WTC11 (cell line): ENCODE data around the gene ATN1. TPM values are rescaled to one million over a fixed set of nuclear protein-coding genes. Genes with fewer than 3 reads are reported as not detected.

Experiments
- ATAC-seq: fragments of 200-7000 bp; cut with Tn5 transposase; 2 replicates; pipeline ENCODE4 v1.10.0; 2021; ENCODE audit warnings: mild to moderate bottlenecking, moderate library complexity
- CTCF ChIA-PET: fragments of 300-600 bp; sonication (Branson Sonifier 250); formaldehyde crosslinking; loops from one replicate; lab custom pipeline; 2021; ENCODE audit warnings: antibody characterized with exemption; lab: Charles Lee
- POLR2A ChIA-PET: fragments of 350-600 bp; sonication (Branson Sonifier 250); formaldehyde crosslinking; loops from one replicate; lab custom pipeline; 2021; ENCODE audit warnings: antibody characterized with exemption; lab: Charles Lee
- DNase-seq: peaks from one replicate; pipeline ENCODE4 v3.0.0; 2021; ENCODE audit warnings: low spot score
- H3K27ac Mint-ChIP-seq: 2 replicates; pipeline ENCODE4 v1.8.0; 2021; ENCODE audit warnings: mixed read lengths
- H3K27me3 Mint-ChIP-seq: 2 replicates; pipeline ENCODE4 v1.8.0; 2021; ENCODE audit warnings: low read depth, mild to moderate bottlenecking, moderate library complexity, mixed read lengths
- H3K36me3 Mint-ChIP-seq: 2 replicates; pipeline ENCODE4 v1.8.0; 2021; ENCODE audit warnings: mixed read lengths
- H3K4me1 Mint-ChIP-seq: 2 replicates; pipeline ENCODE4 v1.8.0; 2022; ENCODE audit warnings: mixed read lengths
- H3K4me3 Mint-ChIP-seq: 2 replicates; pipeline ENCODE4 v1.8.0; 2021; ENCODE audit warnings: mild to moderate bottlenecking, moderate library complexity, mixed read lengths
- H3K9me3 Mint-ChIP-seq: 2 replicates; pipeline ENCODE4 v1.8.0; 2021; ENCODE audit warnings: mixed read lengths
- CBFB ChIP-seq: sonication (generic); formaldehyde crosslinking; IDR thresholded peaks from 2 replicates; pipeline ENCODE4 v1.8.1; 2022; ENCODE audit warnings: mild to moderate bottlenecking, low read depth, missing genetic modification reagents
- NR2C2 ChIP-seq: sonication (generic); formaldehyde crosslinking; IDR thresholded peaks from 2 replicates; pipeline ENCODE4 v1.8.0; 2022; ENCODE audit warnings: mild to moderate bottlenecking, missing genetic modification reagents
- NR3C1 ChIP-seq: sonication (generic); formaldehyde crosslinking; conservative IDR thresholded peaks from 2 replicates; pipeline ENCODE4 v1.8.1; 2023; ENCODE audit warnings: low read depth, mild to moderate bottlenecking, missing genetic modification reagents
- RELA ChIP-seq: sonication (generic); formaldehyde crosslinking; IDR thresholded peaks from 2 replicates; pipeline ENCODE4 v1.8.1; 2022; ENCODE audit warnings: missing genetic modification reagents, mild to moderate bottlenecking, borderline replicate concordance
- RORB ChIP-seq: fragments of 250-450 bp; sonication (Bioruptor Pico); IDR thresholded peaks from 2 replicates; pipeline ENCODE4 v1.9.0; 2021; ENCODE audit warnings: mild to moderate bottlenecking
- SMAD3 ChIP-seq: sonication (generic); formaldehyde crosslinking; IDR thresholded peaks from 2 replicates; pipeline ENCODE4 v1.8.0; 2022; ENCODE audit warnings: missing genetic modification reagents, mild to moderate bottlenecking, borderline replicate concordance
- ZNF416 ChIP-seq: fragments of 250-450 bp; sonication (Bioruptor Pico); IDR thresholded peaks from 2 replicates; pipeline ENCODE4 v1.9.0; 2021; ENCODE audit warnings: mild to moderate bottlenecking, inconsistent platforms
- total RNA-seq: library from RNA; stranded (reverse); gene quantifications from 3 replicates; pipeline ENCODE4 v1.2.3, GENCODE V29; 2021
- TF ChIP-seq, protein P1 (sequence below): fragments of 250-450 bp; sonication (Bioruptor Pico); IDR thresholded peaks from 2 replicates; pipeline ENCODE4 v1.9.0; 2021; ENCODE audit warnings: mild to moderate bottlenecking
- TF ChIP-seq, protein P2 (sequence below): fragments of 250-450 bp; sonication (Bioruptor Pico); IDR thresholded peaks from 2 replicates; pipeline ENCODE4 v1.8.0; 2021; ENCODE audit warnings: mild to moderate bottlenecking
- TF ChIP-seq, protein P3 (sequence below): sonication (generic); formaldehyde crosslinking; conservative IDR thresholded peaks from 2 replicates; pipeline ENCODE4 v1.8.1; 2023; ENCODE audit warnings: mild to moderate bottlenecking, low read depth, missing genetic modification reagents, moderate library complexity
- TF ChIP-seq, protein P4 (sequence below): sonication (generic); formaldehyde crosslinking; IDR thresholded peaks from 2 replicates; pipeline ENCODE4 v1.8.1; 2023; ENCODE audit warnings: mild to moderate bottlenecking, missing genetic modification reagents, borderline replicate concordance
- TF ChIP-seq, protein P5 (sequence below): fragments of 250-450 bp; sonication (Bioruptor Pico); IDR thresholded peaks from 2 replicates; pipeline ENCODE4 v1.9.0; 2021; ENCODE audit warnings: mild to moderate bottlenecking
- TF ChIP-seq, protein P6 (sequence below): sonication (generic); formaldehyde crosslinking; IDR thresholded peaks from 2 replicates; pipeline ENCODE4 v1.8.0; 2023; ENCODE audit warnings: missing genetic modification reagents, mild to moderate bottlenecking, borderline replicate concordance
- TF ChIP-seq, protein P7 (sequence below): sonication (generic); formaldehyde crosslinking; IDR thresholded peaks from 2 replicates; pipeline ENCODE4 v1.8.1; 2022; ENCODE audit warnings: mild to moderate bottlenecking, moderate library complexity, missing genetic modification reagents

Gene ATN1
- total RNA-seq, 1 experiment from 2014 or later, result 87.1 TPM

DNA sequence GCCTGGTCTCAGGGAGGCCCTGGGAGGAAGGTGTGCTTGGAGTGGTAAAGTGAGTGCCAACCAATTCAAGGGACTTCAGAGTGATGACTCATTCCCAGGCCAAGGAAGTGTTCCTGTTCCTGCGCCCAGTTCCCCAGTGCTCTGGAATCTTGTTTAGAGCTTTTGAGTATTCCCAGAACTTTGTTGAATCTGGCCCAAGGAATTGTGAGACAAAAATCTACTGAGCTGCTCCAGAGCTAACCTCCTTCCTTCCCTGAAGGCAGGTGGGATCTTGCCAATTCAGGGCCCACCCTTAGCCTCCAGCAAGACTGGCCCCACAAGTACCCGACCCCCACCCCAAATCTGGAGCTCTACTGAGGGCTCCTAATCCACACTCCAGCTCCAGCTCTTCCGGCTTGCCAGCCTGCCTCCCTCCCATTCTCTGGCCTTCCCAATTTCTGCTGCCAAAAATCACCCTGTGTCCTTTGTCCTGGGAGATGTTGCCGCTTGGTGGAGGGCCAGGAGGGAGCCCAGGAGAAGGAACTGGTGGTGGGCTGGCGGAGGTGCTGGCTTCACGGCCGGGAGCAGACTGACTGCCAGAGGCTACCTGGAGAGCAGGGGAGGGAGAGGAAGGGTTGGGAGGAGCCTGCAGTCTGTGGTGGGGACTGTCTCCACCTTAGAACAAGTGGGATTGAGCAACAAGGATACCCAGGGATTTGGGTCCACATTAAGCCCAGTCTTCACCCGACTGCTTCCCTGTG is 2.0 kb upstream of the ATN1 start (continued):
- TF ChIP-seq, protein P1, sequence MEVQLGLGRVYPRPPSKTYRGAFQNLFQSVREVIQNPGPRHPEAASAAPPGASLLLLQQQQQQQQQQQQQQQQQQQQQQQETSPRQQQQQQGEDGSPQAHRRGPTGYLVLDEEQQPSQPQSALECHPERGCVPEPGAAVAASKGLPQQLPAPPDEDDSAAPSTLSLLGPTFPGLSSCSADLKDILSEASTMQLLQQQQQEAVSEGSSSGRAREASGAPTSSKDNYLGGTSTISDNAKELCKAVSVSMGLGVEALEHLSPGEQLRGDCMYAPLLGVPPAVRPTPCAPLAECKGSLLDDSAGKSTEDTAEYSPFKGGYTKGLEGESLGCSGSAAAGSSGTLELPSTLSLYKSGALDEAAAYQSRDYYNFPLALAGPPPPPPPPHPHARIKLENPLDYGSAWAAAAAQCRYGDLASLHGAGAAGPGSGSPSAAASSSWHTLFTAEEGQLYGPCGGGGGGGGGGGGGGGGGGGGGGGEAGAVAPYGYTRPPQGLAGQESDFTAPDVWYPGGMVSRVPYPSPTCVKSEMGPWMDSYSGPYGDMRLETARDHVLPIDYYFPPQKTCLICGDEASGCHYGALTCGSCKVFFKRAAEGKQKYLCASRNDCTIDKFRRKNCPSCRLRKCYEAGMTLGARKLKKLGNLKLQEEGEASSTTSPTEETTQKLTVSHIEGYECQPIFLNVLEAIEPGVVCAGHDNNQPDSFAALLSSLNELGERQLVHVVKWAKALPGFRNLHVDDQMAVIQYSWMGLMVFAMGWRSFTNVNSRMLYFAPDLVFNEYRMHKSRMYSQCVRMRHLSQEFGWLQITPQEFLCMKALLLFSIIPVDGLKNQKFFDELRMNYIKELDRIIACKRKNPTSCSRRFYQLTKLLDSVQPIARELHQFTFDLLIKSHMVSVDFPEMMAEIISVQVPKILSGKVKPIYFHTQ, result no peak
- TF ChIP-seq, protein P2, sequence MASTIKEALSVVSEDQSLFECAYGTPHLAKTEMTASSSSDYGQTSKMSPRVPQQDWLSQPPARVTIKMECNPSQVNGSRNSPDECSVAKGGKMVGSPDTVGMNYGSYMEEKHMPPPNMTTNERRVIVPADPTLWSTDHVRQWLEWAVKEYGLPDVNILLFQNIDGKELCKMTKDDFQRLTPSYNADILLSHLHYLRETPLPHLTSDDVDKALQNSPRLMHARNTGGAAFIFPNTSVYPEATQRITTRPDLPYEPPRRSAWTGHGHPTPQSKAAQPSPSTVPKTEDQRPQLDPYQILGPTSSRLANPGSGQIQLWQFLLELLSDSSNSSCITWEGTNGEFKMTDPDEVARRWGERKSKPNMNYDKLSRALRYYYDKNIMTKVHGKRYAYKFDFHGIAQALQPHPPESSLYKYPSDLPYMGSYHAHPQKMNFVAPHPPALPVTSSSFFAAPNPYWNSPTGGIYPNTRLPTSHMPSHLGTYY (CRISPR knock-in tag), result 0 out of 2 replicates have a peak, but pooled peaks have one; percentile 22
- TF ChIP-seq, protein P3, sequence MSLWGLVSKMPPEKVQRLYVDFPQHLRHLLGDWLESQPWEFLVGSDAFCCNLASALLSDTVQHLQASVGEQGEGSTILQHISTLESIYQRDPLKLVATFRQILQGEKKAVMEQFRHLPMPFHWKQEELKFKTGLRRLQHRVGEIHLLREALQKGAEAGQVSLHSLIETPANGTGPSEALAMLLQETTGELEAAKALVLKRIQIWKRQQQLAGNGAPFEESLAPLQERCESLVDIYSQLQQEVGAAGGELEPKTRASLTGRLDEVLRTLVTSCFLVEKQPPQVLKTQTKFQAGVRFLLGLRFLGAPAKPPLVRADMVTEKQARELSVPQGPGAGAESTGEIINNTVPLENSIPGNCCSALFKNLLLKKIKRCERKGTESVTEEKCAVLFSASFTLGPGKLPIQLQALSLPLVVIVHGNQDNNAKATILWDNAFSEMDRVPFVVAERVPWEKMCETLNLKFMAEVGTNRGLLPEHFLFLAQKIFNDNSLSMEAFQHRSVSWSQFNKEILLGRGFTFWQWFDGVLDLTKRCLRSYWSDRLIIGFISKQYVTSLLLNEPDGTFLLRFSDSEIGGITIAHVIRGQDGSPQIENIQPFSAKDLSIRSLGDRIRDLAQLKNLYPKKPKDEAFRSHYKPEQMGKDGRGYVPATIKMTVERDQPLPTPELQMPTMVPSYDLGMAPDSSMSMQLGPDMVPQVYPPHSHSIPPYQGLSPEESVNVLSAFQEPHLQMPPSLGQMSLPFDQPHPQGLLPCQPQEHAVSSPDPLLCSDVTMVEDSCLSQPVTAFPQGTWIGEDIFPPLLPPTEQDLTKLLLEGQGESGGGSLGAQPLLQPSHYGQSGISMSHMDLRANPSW (CRISPR knock-in tag), result no peak
- no peak for TF ChIP-seq RELA

DNA sequence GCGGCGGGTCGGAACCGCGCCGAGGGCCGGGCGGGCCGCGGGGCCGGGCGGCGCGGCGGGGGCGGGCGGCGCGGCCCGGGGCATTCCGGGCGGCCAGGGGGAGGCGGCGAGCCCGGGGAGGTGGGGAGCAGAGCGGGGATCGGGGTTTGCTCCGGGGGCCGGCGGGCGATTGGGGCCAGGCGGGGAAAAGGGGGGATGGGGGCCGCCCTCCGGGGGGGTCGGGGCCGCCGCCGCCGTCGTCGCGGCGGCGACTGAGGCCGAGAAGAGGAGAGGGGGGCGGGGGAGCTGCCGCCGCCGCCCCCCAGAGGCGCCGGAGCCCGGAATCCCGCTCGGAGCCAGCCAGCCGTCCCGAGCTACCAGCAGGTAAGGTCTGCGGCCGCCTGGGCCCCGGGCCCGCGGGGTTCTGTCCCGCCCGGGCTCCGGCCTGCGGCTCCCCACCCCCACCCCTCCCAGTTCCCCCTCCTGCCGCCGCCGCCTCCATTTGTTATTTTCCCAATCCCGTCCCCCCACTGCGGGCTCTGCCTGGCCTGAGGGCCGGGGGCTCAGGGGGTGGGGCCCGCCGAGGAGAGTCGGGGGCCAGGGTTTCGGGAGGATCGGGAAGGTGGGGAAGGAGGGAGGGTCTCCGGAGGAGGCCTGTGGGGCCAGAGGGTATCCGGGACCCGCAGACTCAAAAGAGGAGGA is 403 bp downstream of the ATN1 start:
- Mint-ChIP-seq H3K9me3 (no peaks in the 10 kb centered on the region), H3K27me3 (no peaks in the 10 kb centered on the region), H3K36me3 (peaks cover 8% of the 10 kb centered on the region), H3K4me1 (peaks cover 58% of the 10 kb centered on the region), H3K4me3 (peak overlapping the region; percentile 94), H3K27ac (peak overlapping the region; percentile 75; the same call in 1 of the 2 replicates)
- ATAC-seq (no peak), DNase-seq (no peak)
- CTCF ChIA-PET, result interaction anchor here (0.9 to 6.6 kb wide), 5 partner anchors 9 to 59 kb away, joined by 3 to 93 read pairs (median 9); partner anchors contain the start of genes C12orf57 and RNU7-1
- POLR2A ChIA-PET, result interaction anchor here (1.0 to 2.0 kb wide), 3 partner anchors 10 to 60 kb away, joined by 3 to 7 read pairs (median 4); no protein-coding TSS in a partner anchor
- TF ChIP-seq, protein P4, sequence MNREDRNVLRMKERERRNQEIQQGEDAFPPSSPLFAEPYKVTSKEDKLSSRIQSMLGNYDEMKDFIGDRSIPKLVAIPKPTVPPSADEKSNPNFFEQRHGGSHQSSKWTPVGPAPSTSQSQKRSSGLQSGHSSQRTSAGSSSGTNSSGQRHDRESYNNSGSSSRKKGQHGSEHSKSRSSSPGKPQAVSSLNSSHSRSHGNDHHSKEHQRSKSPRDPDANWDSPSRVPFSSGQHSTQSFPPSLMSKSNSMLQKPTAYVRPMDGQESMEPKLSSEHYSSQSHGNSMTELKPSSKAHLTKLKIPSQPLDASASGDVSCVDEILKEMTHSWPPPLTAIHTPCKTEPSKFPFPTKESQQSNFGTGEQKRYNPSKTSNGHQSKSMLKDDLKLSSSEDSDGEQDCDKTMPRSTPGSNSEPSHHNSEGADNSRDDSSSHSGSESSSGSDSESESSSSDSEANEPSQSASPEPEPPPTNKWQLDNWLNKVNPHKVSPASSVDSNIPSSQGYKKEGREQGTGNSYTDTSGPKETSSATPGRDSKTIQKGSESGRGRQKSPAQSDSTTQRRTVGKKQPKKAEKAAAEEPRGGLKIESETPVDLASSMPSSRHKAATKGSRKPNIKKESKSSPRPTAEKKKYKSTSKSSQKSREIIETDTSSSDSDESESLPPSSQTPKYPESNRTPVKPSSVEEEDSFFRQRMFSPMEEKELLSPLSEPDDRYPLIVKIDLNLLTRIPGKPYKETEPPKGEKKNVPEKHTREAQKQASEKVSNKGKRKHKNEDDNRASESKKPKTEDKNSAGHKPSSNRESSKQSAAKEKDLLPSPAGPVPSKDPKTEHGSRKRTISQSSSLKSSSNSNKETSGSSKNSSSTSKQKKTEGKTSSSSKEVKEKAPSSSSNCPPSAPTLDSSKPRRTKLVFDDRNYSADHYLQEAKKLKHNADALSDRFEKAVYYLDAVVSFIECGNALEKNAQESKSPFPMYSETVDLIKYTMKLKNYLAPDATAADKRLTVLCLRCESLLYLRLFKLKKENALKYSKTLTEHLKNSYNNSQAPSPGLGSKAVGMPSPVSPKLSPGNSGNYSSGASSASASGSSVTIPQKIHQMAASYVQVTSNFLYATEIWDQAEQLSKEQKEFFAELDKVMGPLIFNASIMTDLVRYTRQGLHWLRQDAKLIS, result no peak
- TF ChIP-seq, protein P5, sequence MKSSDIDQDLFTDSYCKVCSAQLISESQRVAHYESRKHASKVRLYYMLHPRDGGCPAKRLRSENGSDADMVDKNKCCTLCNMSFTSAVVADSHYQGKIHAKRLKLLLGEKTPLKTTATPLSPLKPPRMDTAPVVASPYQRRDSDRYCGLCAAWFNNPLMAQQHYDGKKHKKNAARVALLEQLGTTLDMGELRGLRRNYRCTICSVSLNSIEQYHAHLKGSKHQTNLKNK, result no peak
- TF ChIP-seq SMAD3 (CRISPR knock-in tag), result no peak
- TF ChIP-seq, protein P6, sequence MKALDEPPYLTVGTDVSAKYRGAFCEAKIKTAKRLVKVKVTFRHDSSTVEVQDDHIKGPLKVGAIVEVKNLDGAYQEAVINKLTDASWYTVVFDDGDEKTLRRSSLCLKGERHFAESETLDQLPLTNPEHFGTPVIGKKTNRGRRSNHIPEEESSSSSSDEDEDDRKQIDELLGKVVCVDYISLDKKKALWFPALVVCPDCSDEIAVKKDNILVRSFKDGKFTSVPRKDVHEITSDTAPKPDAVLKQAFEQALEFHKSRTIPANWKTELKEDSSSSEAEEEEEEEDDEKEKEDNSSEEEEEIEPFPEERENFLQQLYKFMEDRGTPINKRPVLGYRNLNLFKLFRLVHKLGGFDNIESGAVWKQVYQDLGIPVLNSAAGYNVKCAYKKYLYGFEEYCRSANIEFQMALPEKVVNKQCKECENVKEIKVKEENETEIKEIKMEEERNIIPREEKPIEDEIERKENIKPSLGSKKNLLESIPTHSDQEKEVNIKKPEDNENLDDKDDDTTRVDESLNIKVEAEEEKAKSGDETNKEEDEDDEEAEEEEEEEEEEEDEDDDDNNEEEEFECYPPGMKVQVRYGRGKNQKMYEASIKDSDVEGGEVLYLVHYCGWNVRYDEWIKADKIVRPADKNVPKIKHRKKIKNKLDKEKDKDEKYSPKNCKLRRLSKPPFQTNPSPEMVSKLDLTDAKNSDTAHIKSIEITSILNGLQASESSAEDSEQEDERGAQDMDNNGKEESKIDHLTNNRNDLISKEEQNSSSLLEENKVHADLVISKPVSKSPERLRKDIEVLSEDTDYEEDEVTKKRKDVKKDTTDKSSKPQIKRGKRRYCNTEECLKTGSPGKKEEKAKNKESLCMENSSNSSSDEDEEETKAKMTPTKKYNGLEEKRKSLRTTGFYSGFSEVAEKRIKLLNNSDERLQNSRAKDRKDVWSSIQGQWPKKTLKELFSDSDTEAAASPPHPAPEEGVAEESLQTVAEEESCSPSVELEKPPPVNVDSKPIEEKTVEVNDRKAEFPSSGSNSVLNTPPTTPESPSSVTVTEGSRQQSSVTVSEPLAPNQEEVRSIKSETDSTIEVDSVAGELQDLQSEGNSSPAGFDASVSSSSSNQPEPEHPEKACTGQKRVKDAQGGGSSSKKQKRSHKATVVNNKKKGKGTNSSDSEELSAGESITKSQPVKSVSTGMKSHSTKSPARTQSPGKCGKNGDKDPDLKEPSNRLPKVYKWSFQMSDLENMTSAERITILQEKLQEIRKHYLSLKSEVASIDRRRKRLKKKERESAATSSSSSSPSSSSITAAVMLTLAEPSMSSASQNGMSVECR (CRISPR knock-in tag), result no peak
- TF ChIP-seq, protein P7, sequence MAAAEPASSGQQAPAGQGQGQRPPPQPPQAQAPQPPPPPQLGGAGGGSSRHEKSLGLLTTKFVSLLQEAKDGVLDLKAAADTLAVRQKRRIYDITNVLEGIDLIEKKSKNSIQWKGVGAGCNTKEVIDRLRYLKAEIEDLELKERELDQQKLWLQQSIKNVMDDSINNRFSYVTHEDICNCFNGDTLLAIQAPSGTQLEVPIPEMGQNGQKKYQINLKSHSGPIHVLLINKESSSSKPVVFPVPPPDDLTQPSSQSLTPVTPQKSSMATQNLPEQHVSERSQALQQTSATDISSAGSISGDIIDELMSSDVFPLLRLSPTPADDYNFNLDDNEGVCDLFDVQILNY, result no peak
- TF ChIP-seq, protein P2 (CRISPR knock-in tag), result no peak
- TF ChIP-seq NR2C2 (CRISPR knock-in tag), result no peak
- no peak for TF ChIP-seq CBFB (CRISPR knock-in tag)
- no peak for TF ChIP-seq NR3C1 (CRISPR knock-in tag)
- TF ChIP-seq RORB (CRISPR knock-in tag), result no peak
- TF ChIP-seq ZNF416 (CRISPR knock-in tag), result no peak
